ENCODE measurements around the gene SPTBN5.
A peak's percentile ranks its signal among the peaks of the same experiment; 100 is the strongest.

SPTBN5 gene

DNA sequence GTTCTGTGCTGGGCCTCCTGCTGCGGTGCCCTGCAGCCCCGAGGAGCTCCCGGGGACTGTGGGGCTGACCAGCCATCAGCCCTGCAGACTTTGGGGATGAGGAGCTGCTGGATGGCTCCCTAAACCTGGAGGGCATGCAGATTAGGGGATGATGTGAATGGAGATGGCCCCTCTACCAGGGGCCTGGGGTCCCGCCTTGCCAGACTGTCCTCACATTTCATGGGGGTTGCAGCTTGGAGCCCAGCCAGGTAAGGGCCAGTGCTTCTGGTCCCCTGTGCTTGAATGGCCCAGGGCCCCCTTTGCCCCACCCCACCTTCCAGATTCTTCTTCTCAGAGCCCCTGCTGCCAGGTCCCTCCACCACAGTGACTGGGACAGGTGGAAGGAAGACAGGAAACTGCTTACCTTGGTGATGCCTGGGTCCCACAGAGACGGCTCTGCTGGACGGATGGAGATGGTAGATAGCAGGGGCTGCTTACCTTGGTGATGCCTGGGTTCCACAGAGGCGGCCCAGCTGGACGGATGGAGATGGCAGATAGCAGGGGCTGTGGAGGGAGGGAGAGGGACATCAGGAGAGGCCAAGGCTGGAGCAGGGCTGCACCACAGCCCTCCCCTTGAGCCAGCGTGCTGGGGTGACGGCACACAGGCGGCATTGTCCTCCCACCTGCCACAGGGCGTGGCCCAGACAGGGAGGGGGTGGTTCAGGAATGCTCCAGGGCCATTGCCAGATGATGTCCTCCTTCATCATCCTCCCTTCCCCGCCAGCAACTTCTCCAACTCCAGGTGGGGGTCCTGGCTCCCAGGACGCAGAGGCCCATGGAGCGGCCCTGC lies at the start of gene SPTBN5:
TSS of gene SPTBN5 (minus strand) at position 632 of the 829 bp plus-strand sequence. CDS start at position 76, 556 bp downstream.
- H3K4me2 ChIP-seq: peak within 1 kb of the TSS; percentile 89 to 97 (median 94)
- TF ChIP-seq Cebpa-rat (IDR thresholded peaks at IDR 0.05): no peak
- H3K27me3 ChIP-seq: no peaks in the 10 kb centered on the region
- peak within 1 kb of the TSS; percentile 1 to 79 (median 71); a peak in 21 of 22 replicates for H3K27ac ChIP-seq
- H3K9me3 ChIP-seq (replicated peaks in 1 of 11): no peaks in the 10 kb centered on the region
- peak within 1 kb of the TSS; percentile 40 to 75 (median 62); a peak in 21 of 22 replicates for H3K9ac ChIP-seq
- peak within 1 kb of the TSS in 7 of 10 experiments; percentile 6 to 61 (median 19); a peak in 11 of 20 replicates for H3K4me3 ChIP-seq
- H4K20me1 ChIP-seq: no peaks in the 10 kb centered on the region; a peak in 1 of 22 replicates
- H3K36me3 ChIP-seq: peaks cover 0 to 15% (median 0%) of the 10 kb centered on the region in 11 experiments; a peak in 5 of 22 replicates
- H3K4me1 ChIP-seq: peaks cover 43 to 92% (median 84%) of the 10 kb centered on the region in 10 experiments

GRCh38 chr15:41942886-41943285 lies 49.0 kb upstream of the SPTBN5 start:
- no peak overlapping the region for H3K27ac ChIP-seq
- no peak overlapping the region for H3K4me3 ChIP-seq
- H3K4me1 ChIP-seq: peaks cover 12 to 35% (median 24%) of the 10 kb centered on the region in 10 experiments
- peaks cover 0 to 78% (median 30%) of the 10 kb centered on the region in 11 experiments; a peak in 12 of 22 replicates for H4K20me1 ChIP-seq
- peaks cover 9 to 98% (median 26%) of the 10 kb centered on the region in 11 experiments; a peak in 18 of 22 replicates for H3K36me3 ChIP-seq
- H3K4me2 ChIP-seq: no peak overlapping the region
- no peak for TF ChIP-seq Cebpa-rat (IDR thresholded peaks at IDR 0.05)
- no peak overlapping the region for H3K9ac ChIP-seq
- no peaks in the 10 kb centered on the region for H3K27me3 ChIP-seq
- H3K9me3 ChIP-seq (replicated peaks in 1 of 11): no peaks in the 10 kb centered on the region

GRCh38 chr15:41941644-41942415 lies 48.0 kb upstream of the SPTBN5 start:
- no peaks in the 10 kb centered on the region for H3K27me3 ChIP-seq
- peaks cover 0 to 73% (median 25%) of the 10 kb centered on the region in 11 experiments; a peak in 12 of 22 replicates for H4K20me1 ChIP-seq
- peaks cover 9 to 87% (median 26%) of the 10 kb centered on the region in 11 experiments; a peak in 18 of 22 replicates for H3K36me3 ChIP-seq
- peaks cover 15 to 45% (median 31%) of the 10 kb centered on the region in 10 experiments for H3K4me1 ChIP-seq
- H3K4me3 ChIP-seq: no peak overlapping the region
- H3K9ac ChIP-seq: no peak overlapping the region
- H3K4me2 ChIP-seq: peak overlapping the region in 3 of 11 experiments; percentile 6 to 59 (median 22); a peak in 2 of 22 replicates
- H3K9me3 ChIP-seq (replicated peaks in 1 of 11): no peaks in the 10 kb centered on the region
- TF ChIP-seq Cebpa-rat (IDR thresholded peaks at IDR 0.05): no peak
- no peak overlapping the region for H3K27ac ChIP-seq

- H3K9ac ChIP-seq: peak overlapping the region in 1 of 11 experiments; percentile 18; a peak in 1 of 22 replicates
- H3K27ac ChIP-seq: peak overlapping the region in 4 of 11 experiments; percentile 16 to 39 (median 29); a peak in 6 of 22 replicates
- H3K4me1 ChIP-seq: peaks cover 29 to 59% (median 44%) of the 10 kb centered on the region in 10 experiments
These were observed 46.6 kb upstream of the SPTBN5 start for GRCh38 chr15:41940441-41940857.

GRCh38 chr15:41939986-41940385 lies 46.1 kb upstream of the SPTBN5 start:
- peak overlapping the region in 8 of 11 experiments; percentile 1 to 67 (median 40); a peak in 12 of 22 replicates for H3K4me2 ChIP-seq
- peaks cover 9 to 69% (median 26%) of the 10 kb centered on the region in 11 experiments; a peak in 18 of 22 replicates for H3K36me3 ChIP-seq
- H4K20me1 ChIP-seq: peaks cover 0 to 65% (median 15%) of the 10 kb centered on the region in 11 experiments; a peak in 11 of 22 replicates
- H3K27ac ChIP-seq: peak overlapping the region in 2 of 11 experiments; percentile 6 to 12; a peak in 1 of 22 replicates
- H3K4me1 ChIP-seq: peaks cover 33 to 64% (median 48%) of the 10 kb centered on the region in 10 experiments
- H3K9ac ChIP-seq: no peak overlapping the region
- H3K27me3 ChIP-seq: no peaks in the 10 kb centered on the region
- no peak for TF ChIP-seq Cebpa-rat (IDR thresholded peaks at IDR 0.05)
- no peak overlapping the region for H3K4me3 ChIP-seq
- H3K9me3 ChIP-seq (replicated peaks in 1 of 11): no peaks in the 10 kb centered on the region

More at GRCh38 chr15:41940441-41940857, 46.6 kb upstream of the SPTBN5 start:
- peak overlapping the region in 8 of 11 experiments; percentile 1 to 67 (median 40); a peak in 13 of 22 replicates for H3K4me2 ChIP-seq
- H3K27me3 ChIP-seq: no peaks in the 10 kb centered on the region
- no peak for TF ChIP-seq Cebpa-rat (IDR thresholded peaks at IDR 0.05)
- H3K4me3 ChIP-seq: no peak overlapping the region
- H3K9me3 ChIP-seq (replicated peaks in 1 of 11): no peaks in the 10 kb centered on the region
- peaks cover 0 to 66% (median 17%) of the 10 kb centered on the region in 11 experiments; a peak in 13 of 22 replicates for H4K20me1 ChIP-seq
- H3K36me3 ChIP-seq: peaks cover 9 to 73% (median 26%) of the 10 kb centered on the region in 11 experiments; a peak in 18 of 22 replicates

GRCh38 chr15:41937568-41937923 lies 43.7 kb upstream of the SPTBN5 start:
- Histone ChIP-seq H3K27ac (peak overlapping the region in 8 of 11 experiments; percentile 25 to 44 (median 36); a peak in 14 of 22 replicates), H3K4me1 (peaks cover 58 to 87% (median 70%) of the 10 kb centered on the region in 10 experiments), H3K27me3 (no peaks in the 10 kb centered on the region)

DNA sequence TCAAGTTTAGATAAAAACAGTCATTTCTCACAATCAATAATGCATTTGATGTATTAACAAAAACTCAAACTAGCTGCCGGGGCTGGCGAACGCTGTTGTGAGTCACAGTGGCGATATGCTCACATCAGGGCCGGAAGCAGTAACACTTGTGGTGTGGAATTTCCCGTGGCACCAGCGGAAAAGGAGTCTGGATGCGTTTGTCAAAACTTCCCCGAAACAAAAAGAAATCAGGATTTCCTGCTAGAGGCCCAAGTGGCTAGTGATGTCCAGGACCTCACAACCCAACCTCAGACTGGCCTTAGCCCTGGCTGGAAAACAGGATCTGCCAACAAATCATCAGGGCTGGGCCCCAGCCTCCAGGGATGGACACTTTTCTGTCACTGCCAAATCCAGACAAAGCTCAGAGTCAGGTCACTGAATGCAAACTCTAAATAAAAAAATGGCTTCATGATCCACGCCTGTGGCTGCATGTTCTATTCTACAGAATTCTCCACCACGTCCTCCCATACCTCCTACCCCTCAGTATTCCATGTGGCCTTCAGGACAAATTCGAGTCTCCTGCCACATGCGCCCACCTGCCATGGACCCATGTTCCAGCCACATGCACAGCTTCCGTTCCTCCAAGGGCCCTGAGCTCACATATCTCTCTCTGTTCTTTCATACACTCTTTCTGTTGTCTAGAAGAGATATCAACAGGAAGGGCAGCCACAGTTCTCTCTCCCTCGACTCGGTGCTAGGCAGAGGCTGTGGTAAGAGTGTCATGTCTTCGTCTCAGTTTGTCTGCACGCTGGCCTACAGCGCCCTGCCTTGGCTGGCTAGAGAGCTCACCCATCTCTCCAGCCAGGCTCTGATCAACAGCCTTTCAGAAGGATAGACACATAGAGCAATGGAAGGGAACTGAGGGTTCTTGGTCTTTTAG lies 43.1 kb upstream of the SPTBN5 start:
- Histone ChIP-seq H4K20me1 (peaks cover 0 to 59% (median 4%) of the 10 kb centered on the region in 11 experiments; a peak in 7 of 22 replicates), H3K27ac (peak overlapping the region in 9 of 11 experiments; percentile 1 to 44 (median 36); a peak in 14 of 22 replicates), H3K4me2 (peak overlapping the region; percentile 46 to 89 (median 53)), H3K4me3 (no peak overlapping the region), H3K27me3 (no peaks in the 10 kb centered on the region), H3K9me3 (replicated peaks in 1 of 11) (no peaks in the 10 kb centered on the region), H3K36me3 (peaks cover 5 to 48% (median 16%) of the 10 kb centered on the region in 11 experiments; a peak in 16 of 22 replicates), H3K9ac (peak overlapping the region in 2 of 11 experiments; percentile 9 to 29; a peak in 4 of 22 replicates), H3K4me1 (peaks cover 64 to 89% (median 77%) of the 10 kb centered on the region in 10 experiments)
- no peak for TF ChIP-seq Cebpa-rat (IDR thresholded peaks at IDR 0.05)

More at GRCh38 chr15:41937568-41937923, 43.7 kb upstream of the SPTBN5 start:
- Histone ChIP-seq H3K4me2 (peak overlapping the region; percentile 46 to 89 (median 53)), H4K20me1 (peaks cover 0 to 56% (median 4%) of the 10 kb centered on the region in 11 experiments; a peak in 7 of 22 replicates), H3K9ac (peak overlapping the region in 1 of 11 experiments; percentile 29; a peak in 2 of 22 replicates), H3K4me3 (no peak overlapping the region), H3K36me3 (peaks cover 5 to 48% (median 19%) of the 10 kb centered on the region in 11 experiments; a peak in 17 of 22 replicates), H3K9me3 (replicated peaks in 1 of 11) (no peaks in the 10 kb centered on the region)
- TF ChIP-seq Cebpa-rat (IDR thresholded peaks at IDR 0.05): no peak
